ENCODE data around the gene CADM1. TPM values are rescaled to one million over a fixed set of nuclear protein-coding genes. Genes with fewer than 3 reads are reported as not detected.

CADM1 gene
- total RNA-seq, 2 experiments from 2014 or later, result 59.7 to 89.7 TPM

DNA sequence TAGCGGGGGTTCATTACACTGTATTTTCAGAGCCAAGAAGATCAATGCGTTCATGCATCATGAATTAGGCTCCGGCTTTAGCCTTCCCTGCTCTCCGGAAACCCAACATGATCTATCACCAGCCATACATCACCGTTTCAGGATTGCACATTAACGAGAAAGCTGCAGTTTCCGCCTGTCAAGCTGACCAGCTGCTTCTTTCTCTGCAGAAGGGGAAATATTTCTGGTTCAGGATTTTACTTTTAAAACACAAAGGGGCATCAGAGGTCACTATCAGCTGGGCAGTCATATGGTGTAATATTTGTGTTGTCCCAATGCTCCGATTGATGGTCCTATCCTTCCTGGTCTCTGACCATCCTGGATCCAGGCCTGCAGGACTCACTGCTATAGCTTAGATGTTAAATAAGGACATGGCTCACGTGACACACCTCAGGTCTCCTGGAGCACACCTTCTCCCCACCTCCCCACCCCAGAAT lies 21.4 kb upstream of the CADM1 start:
- DNase-seq (ENCODE audit: low spot score), result no peak
- Histone ChIP-seq H3K27ac (ENCODE audit: low read depth, low read length, poor library complexity, severe bottlenecking) (no peak overlapping the region), H3K4me3 (ENCODE audit: low read depth, low read length, poor library complexity, severe bottlenecking) (no peak overlapping the region), H3K9me3 (ENCODE audit: low read length) (no peaks in the 10 kb centered on the region), H3K4me2 (ENCODE audit: low read length) (no peak overlapping the region), H3K9me2 (ENCODE audit: insufficient read depth, low read length) (no peaks in the 10 kb centered on the region), H3K79me2 (ENCODE audit: insufficient read depth, low read depth, low read length) (no peaks in the 10 kb centered on the region), H3K36me3 (ENCODE audit: insufficient read depth, low read length) (no peaks in the 10 kb centered on the region), H2AFZ (ENCODE audit: low read length) (no peak overlapping the region), H4K20me1 (ENCODE audit: insufficient read depth, low read length) (no peaks in the 10 kb centered on the region), H3K4me1 (ENCODE audit: insufficient read depth, low read length, poor library complexity, severe bottlenecking) (peaks cover 12% of the 10 kb centered on the region)
- CTCF ChIA-PET (ENCODE audit: unreplicated experiment), result no interaction called here
- POLR2A ChIA-PET, result no interaction called here
- intact Hi-C loops (cut with micrococcal nuclease; ENCODE audit: unreplicated experiment), result no loop called here
- TF ChIP-seq EZH2phosphoT487 (IDR thresholded peaks at IDR 0.05; ENCODE audit: borderline replicate concordance, low read depth, low read length), result no peak
- TF ChIP-seq, protein P1, sequence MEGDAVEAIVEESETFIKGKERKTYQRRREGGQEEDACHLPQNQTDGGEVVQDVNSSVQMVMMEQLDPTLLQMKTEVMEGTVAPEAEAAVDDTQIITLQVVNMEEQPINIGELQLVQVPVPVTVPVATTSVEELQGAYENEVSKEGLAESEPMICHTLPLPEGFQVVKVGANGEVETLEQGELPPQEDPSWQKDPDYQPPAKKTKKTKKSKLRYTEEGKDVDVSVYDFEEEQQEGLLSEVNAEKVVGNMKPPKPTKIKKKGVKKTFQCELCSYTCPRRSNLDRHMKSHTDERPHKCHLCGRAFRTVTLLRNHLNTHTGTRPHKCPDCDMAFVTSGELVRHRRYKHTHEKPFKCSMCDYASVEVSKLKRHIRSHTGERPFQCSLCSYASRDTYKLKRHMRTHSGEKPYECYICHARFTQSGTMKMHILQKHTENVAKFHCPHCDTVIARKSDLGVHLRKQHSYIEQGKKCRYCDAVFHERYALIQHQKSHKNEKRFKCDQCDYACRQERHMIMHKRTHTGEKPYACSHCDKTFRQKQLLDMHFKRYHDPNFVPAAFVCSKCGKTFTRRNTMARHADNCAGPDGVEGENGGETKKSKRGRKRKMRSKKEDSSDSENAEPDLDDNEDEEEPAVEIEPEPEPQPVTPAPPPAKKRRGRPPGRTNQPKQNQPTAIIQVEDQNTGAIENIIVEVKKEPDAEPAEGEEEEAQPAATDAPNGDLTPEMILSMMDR (conservative IDR thresholded peaks at IDR 0.05; ENCODE audit: low read length), result no peak
- no TSS peak for BruUV-seq (replicated peaks)

DNA sequence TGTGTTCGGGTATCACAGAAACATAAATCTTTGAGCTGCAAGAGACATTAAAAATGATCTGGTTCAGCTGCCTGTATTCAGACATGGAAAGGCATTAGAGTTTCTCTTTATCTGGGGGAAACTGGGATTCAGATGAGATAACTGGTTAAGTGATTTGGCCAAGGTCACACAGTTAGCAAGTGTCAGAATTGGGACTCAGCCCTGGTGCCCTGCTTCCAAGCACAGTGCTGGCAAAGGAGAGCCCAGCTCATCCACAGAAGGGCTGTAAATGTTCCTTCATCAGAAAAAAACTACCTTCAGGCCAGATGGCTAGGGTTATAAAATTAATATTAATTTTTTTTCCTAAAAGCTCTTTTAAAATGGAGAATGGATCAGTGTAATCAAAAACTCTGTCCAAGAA lies 20.4 kb upstream of the CADM1 start:
- Histone ChIP-seq H2AFZ (ENCODE audit: low read length) (no peak overlapping the region), H4K20me1 (ENCODE audit: insufficient read depth, low read length) (no peaks in the 10 kb centered on the region), H3K4me3 (ENCODE audit: low read depth, low read length, poor library complexity, severe bottlenecking) (no peak overlapping the region), H3K27ac (ENCODE audit: low read depth, low read length, poor library complexity, severe bottlenecking) (no peak overlapping the region), H3K9me2 (ENCODE audit: insufficient read depth, low read length) (no peaks in the 10 kb centered on the region), H3K4me1 (ENCODE audit: insufficient read depth, low read length, poor library complexity, severe bottlenecking) (peaks cover 12% of the 10 kb centered on the region), H3K79me2 (ENCODE audit: insufficient read depth, low read depth, low read length) (no peaks in the 10 kb centered on the region), H3K9me3 (ENCODE audit: low read length) (no peaks in the 10 kb centered on the region), H3K4me2 (ENCODE audit: low read length) (no peak overlapping the region), H3K36me3 (ENCODE audit: insufficient read depth, low read length) (no peaks in the 10 kb centered on the region)
- ChIA-PET CTCF (ENCODE audit: unreplicated experiment) (interaction anchor here (1.0 kb wide), 1 partner anchor 16 kb away, joined by 3 read pairs; no protein-coding TSS in a partner anchor), POLR2A (interaction anchor here (0.9 to 1.5 kb wide), 3 partner anchors 11 to 16 kb away, joined by 3 to 6 read pairs (median 4); no protein-coding TSS in a partner anchor)
- no TSS peak for BruUV-seq (replicated peaks)
- DNase-seq (ENCODE audit: low spot score), result no peak
- no peak for TF ChIP-seq EZH2phosphoT487 (IDR thresholded peaks at IDR 0.05; ENCODE audit: borderline replicate concordance, low read depth, low read length)
- TF ChIP-seq, protein P1 (conservative IDR thresholded peaks at IDR 0.05; ENCODE audit: low read length), result no peak
- intact Hi-C loops (cut with micrococcal nuclease; ENCODE audit: unreplicated experiment), result no loop called here

DNA sequence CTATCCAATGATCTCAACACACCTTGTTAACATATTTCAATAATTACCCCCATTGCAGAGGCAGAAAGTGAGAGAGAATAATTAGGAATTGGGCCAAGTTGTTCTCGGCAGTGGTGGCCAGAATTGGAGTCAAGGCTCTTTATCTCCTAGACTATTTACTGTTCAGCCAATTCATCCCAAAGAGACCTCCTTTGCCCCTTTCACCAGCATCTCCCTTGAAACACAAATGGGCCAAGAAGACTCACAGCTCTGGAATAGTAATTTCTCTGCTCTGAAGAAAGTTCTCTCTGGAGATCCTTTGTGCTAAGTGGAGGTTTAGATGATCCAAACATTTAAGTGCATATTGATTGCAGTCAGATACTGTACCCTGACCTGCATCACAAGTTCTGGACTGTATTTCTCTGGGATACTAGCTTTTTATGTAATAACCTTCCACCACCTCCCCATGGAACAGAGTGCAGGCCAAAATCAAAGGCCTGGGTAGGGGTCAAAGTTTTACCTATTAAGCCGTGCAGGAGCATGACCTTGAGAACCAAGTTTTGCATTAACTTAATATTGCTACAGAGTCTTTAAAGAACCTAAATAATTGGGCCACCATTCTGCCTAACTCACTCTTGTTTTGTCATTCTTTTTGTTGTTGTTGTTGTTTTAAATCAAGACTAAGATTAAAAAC lies 19.6 kb upstream of the CADM1 start:
- Histone ChIP-seq H3K36me3 (ENCODE audit: insufficient read depth, low read length) (no peaks in the 10 kb centered on the region), H3K4me3 (ENCODE audit: low read depth, low read length, poor library complexity, severe bottlenecking) (no peak overlapping the region), H3K79me2 (ENCODE audit: insufficient read depth, low read depth, low read length) (no peaks in the 10 kb centered on the region), H3K9me3 (ENCODE audit: low read length) (no peaks in the 10 kb centered on the region), H3K4me1 (ENCODE audit: insufficient read depth, low read length, poor library complexity, severe bottlenecking) (peaks cover 12% of the 10 kb centered on the region), H2AFZ (ENCODE audit: low read length) (no peak overlapping the region), H4K20me1 (ENCODE audit: insufficient read depth, low read length) (no peaks in the 10 kb centered on the region), H3K27ac (ENCODE audit: low read depth, low read length, poor library complexity, severe bottlenecking) (no peak overlapping the region), H3K9me2 (ENCODE audit: insufficient read depth, low read length) (no peaks in the 10 kb centered on the region), H3K4me2 (ENCODE audit: low read length) (no peak overlapping the region)
- ChIA-PET POLR2A (interaction anchor here (0.9 to 1.5 kb wide), 3 partner anchors 10 to 17 kb away, joined by 3 to 6 read pairs (median 4); no protein-coding TSS in a partner anchor), CTCF (ENCODE audit: unreplicated experiment) (interaction anchor here (1.0 kb wide), 1 partner anchor 15 kb away, joined by 3 read pairs; no protein-coding TSS in a partner anchor)
- intact Hi-C loops (cut with micrococcal nuclease; ENCODE audit: unreplicated experiment), result no loop called here
- DNase-seq (ENCODE audit: low spot score), result no peak
- no TSS peak for BruUV-seq (replicated peaks)
- TF ChIP-seq, protein P1 (conservative IDR thresholded peaks at IDR 0.05; ENCODE audit: low read length), result no peak
- TF ChIP-seq EZH2phosphoT487 (IDR thresholded peaks at IDR 0.05; ENCODE audit: borderline replicate concordance, low read depth, low read length), result no peak
